RPMI7951 (cell line): ENCODE data around the gene SIK1. TPM values are rescaled to one million over a fixed set of nuclear protein-coding genes. Genes with fewer than 3 reads are reported as not detected.
"Not testable (repeated sequence)": the region's sequence is repeated elsewhere in the genome, so short reads cannot be mapped to it uniquely, and the experiment has no call there.

ENCODE experiments used
- DNase-seq: peaks from one replicate; pipeline ENCODE4 v3.0.0-alpha.2; 2012; ENCODE audit warnings: low read depth
- total RNA-seq: library from RNA; depleted of rRNA; stranded (reverse); fragments of >200 nt; shearing (Covaris generic); gene quantifications from 2 replicates; pipeline ENCODE4 v1.2.3, GENCODE V29; 2014; rRNA removed

Gene SIK1
- total RNA-seq, result 1.7 and 2.8 TPM in 2 replicates

DNA sequence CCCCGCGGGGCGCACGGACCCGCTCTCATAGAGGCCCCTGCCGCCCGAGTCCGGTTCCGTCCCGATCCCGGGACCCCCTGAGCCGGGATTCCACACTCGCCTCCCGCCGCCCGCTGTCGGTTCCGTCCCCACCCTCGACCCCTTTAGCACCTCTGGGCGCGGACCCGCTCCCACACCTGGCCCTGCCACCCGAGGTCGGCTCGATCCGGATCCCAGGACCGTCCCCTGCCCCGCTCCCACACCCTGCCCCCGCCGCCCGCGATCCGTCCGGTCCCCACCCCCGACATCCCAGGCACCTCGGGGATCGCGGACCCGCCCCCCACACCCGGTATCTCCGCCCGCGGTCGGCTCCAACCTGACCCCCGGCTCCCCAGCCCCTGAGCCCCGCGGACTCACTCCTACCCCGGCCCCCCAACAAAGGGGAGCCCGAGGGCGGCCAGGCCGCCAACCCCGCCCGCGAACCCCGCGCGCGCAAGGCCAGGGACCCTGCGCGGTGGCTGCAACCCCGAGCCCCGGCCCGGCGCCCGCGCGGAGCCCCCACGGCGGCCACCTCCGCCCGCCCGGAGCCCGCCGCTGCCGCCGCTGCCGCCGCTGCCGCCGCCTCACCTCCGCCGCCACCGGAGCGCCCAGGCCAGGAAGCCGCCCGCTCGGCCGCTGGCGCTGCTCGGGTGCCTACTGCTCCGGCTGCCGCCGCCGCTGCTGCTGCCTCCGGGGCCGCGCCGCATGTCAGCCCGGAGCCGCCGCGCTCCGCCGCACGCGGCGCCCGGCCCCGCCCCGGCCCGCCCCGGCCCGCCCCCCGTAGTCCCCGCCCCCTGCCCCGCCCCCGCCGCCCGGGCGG, at the start of gene SIK1:
TSS of gene SIK1 (minus strand) at position 728 of the 838 bp plus-strand sequence. CDS start 953 bp downstream, outside the sequence.
- not testable (repeated sequence) for DNase-seq

GRCh38 chr21:43471597-43472242, 44.8 kb upstream of the SIK1 start:
- not testable (repeated sequence) for DNase-seq

- DNase-seq, result not testable (repeated sequence)
These were observed 43.0 kb upstream of the SIK1 start for GRCh38 chr21:43469719-43470458.

DNA sequence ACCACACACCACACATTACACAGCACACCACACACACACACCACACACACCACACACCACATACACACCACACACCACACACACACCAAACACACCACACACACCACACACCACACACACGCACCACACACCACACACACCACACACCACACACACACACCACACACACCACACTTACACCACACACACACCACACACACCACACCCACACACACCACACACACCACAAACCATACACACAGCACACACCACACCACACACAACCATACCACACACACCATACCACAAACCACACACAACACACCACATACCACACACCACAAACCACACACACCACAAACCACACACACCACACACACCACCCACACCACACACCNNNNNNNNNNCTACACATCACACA, 40.9 kb upstream of the SIK1 start:
- no peak for DNase-seq

- not testable (repeated sequence) for DNase-seq
These were observed 38.2 kb upstream of the SIK1 start for GRCh38 chr21:43465159-43465558.

DNA sequence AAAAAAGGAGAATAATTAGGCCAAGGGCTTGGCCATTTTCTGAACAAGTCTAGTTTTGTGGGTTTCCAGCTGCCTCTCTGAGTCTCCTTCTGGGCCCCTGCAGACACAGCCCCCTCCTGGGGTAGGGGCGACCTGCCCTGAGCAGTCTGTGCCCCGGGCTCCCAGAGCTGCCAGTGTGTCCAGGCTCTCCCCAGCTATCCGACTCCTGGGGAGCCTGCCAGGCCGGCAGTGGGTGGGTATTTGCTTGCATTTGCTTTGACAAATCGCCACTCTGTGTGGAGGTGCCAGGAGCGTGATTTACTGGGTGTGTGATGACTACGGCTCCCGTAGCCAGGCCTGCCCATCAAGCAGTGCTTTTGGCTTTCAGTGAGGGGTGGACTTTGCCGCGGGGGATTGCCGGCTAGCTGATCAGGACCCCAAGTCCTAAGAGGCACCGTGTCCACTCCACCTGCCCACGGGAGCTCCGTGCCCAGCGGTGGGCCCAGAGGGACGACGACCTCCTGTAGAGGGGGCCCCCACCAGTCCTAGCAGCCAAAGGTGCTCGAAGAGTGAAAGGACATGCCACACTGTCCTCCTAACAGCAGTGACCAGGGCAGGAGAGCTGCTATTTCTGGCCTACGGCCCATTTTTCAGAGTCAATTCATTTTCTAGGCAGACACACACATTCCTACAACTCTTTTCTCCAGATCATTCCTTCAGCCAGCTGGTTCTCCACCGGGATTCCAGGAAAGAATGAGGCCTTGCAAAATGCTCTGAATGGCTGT, 36.7 kb upstream of the SIK1 start:
- not testable (repeated sequence) for DNase-seq

DNA sequence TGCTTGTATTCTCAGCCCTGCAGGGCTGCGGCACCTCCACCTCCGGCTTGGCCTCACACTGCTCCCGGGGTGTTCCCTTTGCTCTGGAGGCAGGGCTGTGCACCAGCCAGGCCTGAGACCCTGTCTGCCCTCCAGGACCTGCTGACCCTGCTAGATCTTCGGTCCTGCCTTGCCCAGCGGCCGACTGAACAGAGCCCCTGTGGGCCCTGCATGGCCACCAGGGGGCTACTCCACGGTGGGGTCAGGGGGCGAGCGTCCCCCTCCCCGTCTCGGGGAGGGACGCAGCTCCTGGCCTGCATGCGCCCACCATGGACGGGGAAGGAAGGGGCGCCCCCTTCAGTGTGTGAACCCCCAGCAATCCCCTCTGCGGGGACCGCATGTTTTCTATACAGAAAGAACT, 36.0 kb upstream of the SIK1 start:
- not testable (repeated sequence) for DNase-seq

GRCh38 chr21:43460475-43460874, 33.5 kb upstream of the SIK1 start:
- not testable (repeated sequence) for DNase-seq

- not testable (repeated sequence) for DNase-seq
These were observed 32.1 kb upstream of the SIK1 start for GRCh38 chr21:43458995-43459394.

DNA sequence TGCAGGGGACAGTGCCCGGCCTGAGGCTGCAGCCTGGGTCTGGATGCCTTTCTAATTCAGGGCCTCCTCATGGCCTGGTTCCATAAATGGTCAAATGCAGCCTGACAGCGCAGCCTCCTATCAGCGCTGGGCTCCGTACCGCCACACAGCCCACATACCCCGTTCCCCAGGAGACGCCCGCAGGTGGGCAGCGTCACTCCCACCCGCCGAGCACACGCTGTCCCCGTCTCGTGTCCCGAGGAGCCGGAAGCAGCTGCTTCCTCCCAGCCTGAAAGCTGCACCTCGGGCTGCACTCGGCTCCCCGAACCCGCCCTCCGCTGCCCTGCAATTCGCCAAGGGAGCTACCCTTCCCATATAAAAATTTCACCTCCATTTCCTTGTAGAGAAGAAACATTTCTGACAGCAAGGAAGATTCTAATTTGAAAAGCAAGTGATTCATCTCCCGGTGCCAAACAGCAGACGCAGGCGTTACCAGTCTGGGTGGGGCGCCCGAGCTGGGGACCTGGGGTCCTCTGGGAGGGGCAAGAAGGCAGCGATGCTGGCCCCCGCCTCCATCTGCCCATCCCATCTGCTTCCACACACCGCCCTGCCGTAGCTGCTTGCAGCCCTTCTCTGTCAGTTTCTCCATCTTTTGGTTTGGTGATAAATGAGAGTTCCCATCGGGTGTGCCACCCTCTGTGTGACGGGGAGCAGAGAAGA, 29.8 kb upstream of the SIK1 start:
- not testable (repeated sequence) for DNase-seq

DNA sequence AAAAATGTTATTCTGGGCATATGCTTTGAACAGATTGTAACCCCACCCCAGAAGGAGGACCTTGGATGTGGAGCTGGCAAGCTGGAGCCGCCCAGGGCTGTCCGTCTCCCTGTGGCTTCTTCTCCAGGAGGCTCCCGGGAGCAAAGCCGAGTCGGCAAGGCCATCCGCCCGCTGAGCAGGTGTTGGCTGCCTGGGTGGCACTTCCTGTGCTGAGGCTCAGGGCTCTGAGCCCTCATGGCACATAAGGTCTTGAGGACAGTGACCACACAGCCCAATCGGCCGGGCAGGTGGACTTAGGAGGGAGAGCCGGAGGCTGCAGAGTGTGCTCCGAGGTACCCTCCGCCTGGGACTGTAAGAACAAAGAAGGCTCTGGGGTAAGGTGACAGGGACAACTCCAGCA, 28.8 kb upstream of the SIK1 start:
- DNase-seq, result not testable (repeated sequence)

- DNase-seq, result not testable (repeated sequence)
These were observed 27.2 kb upstream of the SIK1 start for GRCh38 chr21:43454176-43454575.

DNA sequence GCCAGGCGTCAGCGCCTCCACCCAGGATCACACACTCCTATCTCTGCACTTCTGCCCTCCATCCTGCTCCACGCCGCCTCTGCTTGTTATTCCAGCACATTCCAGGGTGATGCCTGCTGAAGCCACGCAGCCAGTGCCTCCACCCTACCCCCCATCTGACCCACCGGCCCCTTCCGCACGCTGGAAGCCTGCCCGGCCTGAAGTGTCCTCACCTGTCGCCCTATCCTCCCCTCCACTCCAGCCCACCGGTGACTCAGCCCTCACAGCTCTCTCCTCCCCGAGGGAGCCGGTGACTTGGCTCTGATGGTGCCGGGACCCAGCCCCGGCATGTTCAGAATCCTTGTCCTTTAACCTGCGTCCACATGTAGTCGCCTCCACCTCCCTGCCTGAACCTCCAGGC, 24.9 kb upstream of the SIK1 start:
- DNase-seq, result not testable (repeated sequence)

DNA sequence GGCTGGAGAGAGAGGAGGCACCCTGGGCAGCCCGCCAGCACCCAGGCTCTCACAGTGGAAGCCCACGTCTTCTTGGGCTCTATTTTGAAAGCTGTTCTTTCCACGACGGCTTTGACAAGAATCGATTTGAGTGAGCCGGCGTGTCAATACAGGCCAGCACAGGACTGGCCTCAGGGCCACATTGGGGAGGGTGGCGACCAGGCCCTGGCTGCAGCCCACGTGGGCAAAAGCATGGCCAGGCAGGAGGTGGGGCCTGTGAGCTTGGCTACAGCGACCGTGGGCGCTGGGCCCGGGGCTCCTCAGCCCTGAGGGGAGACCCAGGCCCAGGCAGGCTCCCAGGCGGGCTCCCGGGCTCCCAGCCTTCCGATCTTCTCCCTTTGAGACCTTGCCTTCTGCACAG, 23.4 kb upstream of the SIK1 start:
- DNase-seq, result not testable (repeated sequence)

DNA sequence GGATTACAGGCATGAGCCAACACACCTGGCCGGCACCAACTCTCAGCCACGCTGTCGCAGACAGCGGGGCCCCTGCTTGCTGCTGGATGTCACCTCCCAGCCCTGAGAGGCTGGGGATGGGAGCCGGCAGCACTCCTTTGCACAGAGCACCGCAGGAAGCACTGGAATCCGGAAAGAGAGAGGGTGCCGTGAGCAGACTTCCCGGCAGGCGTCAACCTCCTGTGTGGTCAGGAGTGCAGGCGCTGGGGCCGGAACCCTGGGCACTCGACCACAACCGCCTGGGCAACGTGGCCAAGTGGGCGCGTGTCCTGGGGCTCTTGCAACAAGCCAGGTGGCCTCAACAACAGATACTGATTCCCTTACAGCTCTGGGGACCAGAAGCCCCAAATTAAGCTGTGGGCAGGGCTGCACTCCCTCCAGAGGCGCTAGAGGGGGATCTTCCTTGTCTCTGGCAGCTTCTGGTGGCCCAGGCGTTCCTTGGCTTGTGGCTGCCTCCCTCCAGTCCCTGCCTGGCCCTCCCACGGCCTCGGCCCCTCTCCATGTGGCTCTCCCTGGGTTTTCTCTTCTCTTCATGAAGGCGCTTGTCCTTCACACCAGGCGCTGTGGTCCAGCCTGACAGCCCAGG, 20.5 kb upstream of the SIK1 start:
- not testable (repeated sequence) for DNase-seq

DNA sequence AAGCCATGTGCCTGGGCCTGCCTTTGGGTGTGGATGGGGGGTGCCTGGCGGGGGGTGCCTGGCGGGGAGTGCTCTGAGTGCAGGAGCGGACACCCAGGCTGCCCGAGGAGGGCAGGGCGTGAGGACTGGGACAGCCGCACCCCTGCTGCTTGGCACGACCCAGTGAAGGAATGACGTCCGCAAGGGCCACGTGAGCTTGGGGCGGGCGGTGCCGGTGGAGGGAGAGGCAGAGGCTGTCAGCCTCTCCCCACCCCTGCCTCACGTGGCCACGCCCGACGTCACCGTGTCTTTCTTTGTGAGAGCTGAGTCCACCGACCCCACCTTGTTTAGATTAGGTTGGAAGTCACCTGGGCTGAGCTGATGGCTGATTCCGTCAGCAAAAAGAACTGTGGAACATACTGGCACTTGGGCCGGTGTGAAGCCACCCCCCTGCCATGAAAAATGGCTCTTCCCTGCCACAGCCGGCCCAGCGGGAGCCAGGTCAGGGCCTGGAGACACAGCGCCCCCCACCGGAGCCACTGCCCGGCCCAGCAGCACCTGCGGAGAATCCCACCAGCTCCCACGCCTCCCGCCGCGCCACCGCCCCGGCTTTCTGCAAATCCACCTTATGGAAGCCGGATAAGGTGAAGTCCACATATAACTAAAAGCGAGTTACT, 19.5 kb upstream of the SIK1 start:
- DNase-seq, result not testable (repeated sequence)

GRCh38 chr21:43444524-43444923, 17.6 kb upstream of the SIK1 start:
- DNase-seq, result not testable (repeated sequence)

DNA sequence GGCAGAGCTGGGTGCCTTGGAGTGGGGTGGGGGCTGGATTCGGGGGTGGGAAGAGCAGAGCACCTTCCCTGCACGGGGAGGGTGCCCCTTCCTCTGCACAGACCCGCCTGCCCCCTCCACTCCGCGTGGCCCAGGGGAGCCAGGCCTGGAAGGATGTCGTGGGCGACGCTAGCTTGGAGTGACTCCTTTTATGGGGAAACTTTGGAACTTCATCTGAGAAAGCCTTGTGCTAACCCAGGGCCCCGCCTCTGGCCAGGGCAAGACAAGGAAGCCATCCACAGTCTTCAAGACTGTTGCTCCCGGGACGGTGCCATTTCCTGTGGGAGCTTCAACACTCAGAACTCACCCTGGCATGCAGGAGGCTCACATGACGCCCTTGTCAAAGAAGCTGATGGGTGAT, 15.6 kb upstream of the SIK1 start:
- not testable (repeated sequence) for DNase-seq

DNA sequence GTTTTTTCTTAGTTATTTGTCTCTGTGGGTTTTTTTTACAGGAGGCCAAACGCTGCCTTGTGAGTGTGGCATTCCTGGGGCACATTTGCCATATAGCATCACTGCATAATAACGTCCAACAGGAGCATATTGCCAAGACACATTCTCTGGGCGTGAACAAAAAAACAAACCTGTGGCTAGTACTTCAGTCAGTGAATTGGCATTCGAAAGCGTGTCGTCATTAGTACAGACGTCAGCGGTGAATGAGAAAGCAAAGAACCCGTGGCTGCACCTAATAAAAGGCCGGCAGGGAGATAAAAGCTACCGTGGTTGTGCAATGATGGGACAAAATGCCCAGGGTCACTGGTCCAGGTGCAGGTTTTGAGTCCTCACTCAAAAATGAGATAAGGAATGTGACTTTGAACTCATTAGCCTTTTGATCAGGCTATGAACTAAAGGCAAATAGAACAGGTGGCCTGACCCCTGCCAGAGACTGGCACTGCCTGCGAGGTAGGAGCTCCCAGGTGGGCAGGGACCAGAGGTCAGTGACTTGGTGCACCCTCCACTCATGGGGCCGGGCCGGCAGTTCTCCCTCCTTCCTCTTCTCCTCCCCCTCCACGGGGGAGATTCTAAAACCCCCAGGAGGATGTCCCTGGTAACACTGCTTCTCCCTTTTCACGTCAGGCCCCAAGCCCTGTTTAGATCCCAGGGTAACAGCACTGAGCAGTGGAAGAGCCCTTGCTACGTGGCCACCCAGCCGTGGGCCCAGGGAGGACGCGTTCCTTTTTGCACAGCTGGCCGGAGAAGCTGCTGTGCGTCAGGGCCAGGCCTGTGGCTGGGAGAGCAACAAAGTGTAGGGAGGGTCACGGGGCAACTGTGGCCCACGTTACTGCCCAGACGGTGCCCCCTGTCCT, 14.2 kb upstream of the SIK1 start:
- not testable (repeated sequence) for DNase-seq
